Activated T-cell treated with anti-CD3 and anti-CD28 coated beads, Interleukin-2, amount 50 U/mL, for 4 hours (primary cell): ENCODE data around the gene GULP1. TPM values are rescaled to one million over a fixed set of nuclear protein-coding genes. Genes with fewer than 3 reads are reported as not detected.

ENCODE experiments used
- ATAC-seq, 2 donors: fragments of 200-7000 bp; cut with Tn5 transposase; one replicate each; pipeline ENCODE4 v1.10.0; 2021
- DNase-seq: peaks from one replicate; pipeline ENCODE4 v3.0.0-alpha.2; 2020
- H3K27me3 Mint-ChIP-seq: one replicate; pipeline ENCODE4 v1.8.0; 2021; ENCODE audit warnings: low read depth, mixed read lengths
- H3K36me3 Mint-ChIP-seq: one replicate; pipeline ENCODE4 v1.8.0; 2022; ENCODE audit warnings: mixed read lengths; ENCODE audit not compliant: insufficient read depth
- H3K4me1 Mint-ChIP-seq: one replicate; pipeline ENCODE4 v1.8.0; 2021; ENCODE audit warnings: low read depth, mixed read lengths
- H3K4me3 Mint-ChIP-seq: one replicate; pipeline ENCODE4 v1.8.0; 2021; ENCODE audit warnings: mild to moderate bottlenecking, moderate library complexity, mixed read lengths
- H3K9me3 Mint-ChIP-seq: one replicate; pipeline ENCODE4 v1.8.0; 2021; ENCODE audit warnings: mixed read lengths
- total RNA-seq, 3 donors: library from RNA; stranded (reverse); gene quantifications; one replicate each; pipeline ENCODE4 v1.2.1, GENCODE V29; 2021

Gene GULP1
- total RNA-seq, 3 donors from 2014 or later = 0.43 to 0.61 TPM; not detected in 1

- H3K4me1 Mint-ChIP-seq = no peaks in the 10 kb centered on the region
- DNase-seq (no peak), ATAC-seq (no peak)
- no peak overlapping the region for H3K4me3 Mint-ChIP-seq
- no peaks in the 10 kb centered on the region for H3K9me3 Mint-ChIP-seq
- H3K36me3 Mint-ChIP-seq = no peaks in the 10 kb centered on the region
- H3K27me3 Mint-ChIP-seq = peaks cover 3% of the 10 kb centered on the region
These were observed 206.1 kb downstream of the GULP1 start for GRCh38 chr2:188497726-188498125.

GRCh38 chr2:188503975-188504374 lies 212.3 kb downstream of the GULP1 start:
- no peaks in the 10 kb centered on the region for H3K36me3 Mint-ChIP-seq
- no peaks in the 10 kb centered on the region for H3K9me3 Mint-ChIP-seq
- no peak overlapping the region for H3K4me3 Mint-ChIP-seq
- DNase-seq (no peak), ATAC-seq (no peak)
- H3K27me3 Mint-ChIP-seq = peaks cover 3% of the 10 kb centered on the region
- no peaks in the 10 kb centered on the region for H3K4me1 Mint-ChIP-seq

GRCh38 chr2:188506843-188507242 lies 215.2 kb downstream of the GULP1 start:
- H3K4me3 Mint-ChIP-seq = no peak overlapping the region
- ATAC-seq (no peak), DNase-seq (no peak)
- H3K27me3 Mint-ChIP-seq = peaks cover 2% of the 10 kb centered on the region
- H3K9me3 Mint-ChIP-seq = no peaks in the 10 kb centered on the region
- no peaks in the 10 kb centered on the region for H3K4me1 Mint-ChIP-seq
- no peaks in the 10 kb centered on the region for H3K36me3 Mint-ChIP-seq

GRCh38 chr2:188511346-188511745 lies 219.7 kb downstream of the GULP1 start:
- ATAC-seq = no peak
- Mint-ChIP-seq H3K9me3 (no peaks in the 10 kb centered on the region), H3K27me3 (no peaks in the 10 kb centered on the region), H3K36me3 (no peaks in the 10 kb centered on the region), H3K4me3 (no peak overlapping the region), H3K4me1 (no peaks in the 10 kb centered on the region)
- no peak for DNase-seq

DNA sequence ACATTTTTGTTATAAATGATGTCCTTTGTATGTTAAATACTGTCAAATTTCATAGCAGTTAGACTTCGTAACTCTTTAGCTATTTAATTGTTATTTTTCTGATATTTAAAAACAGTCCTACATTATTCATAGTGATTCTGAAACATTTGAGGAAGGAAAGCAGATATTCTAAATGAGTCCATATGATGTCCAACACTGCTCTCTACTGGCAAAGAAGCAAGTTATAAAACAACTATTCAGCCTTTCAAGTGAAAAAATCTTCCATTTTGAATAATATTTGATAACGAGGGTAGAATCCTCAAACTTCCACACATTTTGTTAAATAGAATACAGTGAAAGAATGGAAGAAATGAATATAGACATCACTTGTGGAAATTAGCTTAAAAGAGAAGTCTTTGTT lies 220.8 kb downstream of the GULP1 start:
- DNase-seq (no peak), ATAC-seq (no peak)
- no peaks in the 10 kb centered on the region for H3K4me1 Mint-ChIP-seq
- no peaks in the 10 kb centered on the region for H3K36me3 Mint-ChIP-seq
- H3K4me3 Mint-ChIP-seq = no peak overlapping the region
- H3K9me3 Mint-ChIP-seq = no peaks in the 10 kb centered on the region
- H3K27me3 Mint-ChIP-seq = no peaks in the 10 kb centered on the region

DNA sequence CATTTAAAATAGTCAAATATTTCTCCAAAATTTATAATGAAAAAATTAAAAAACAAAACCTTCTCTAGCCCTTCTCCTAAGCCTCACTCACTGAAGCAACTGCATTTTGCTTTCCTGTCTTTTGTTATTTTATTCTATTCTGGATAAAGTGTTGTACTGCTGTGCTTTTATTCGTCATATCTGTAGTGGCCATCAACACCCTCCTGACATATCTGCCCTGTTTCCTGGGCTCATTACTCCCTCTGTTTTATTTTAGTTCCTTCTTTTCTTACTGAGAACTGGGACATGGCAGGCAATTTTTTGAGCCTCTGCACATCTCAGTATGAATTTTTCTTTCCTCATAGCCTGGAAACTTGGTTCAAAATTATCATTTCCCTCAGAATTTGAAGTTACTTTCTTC lies 224.2 kb downstream of the GULP1 start:
- no peaks in the 10 kb centered on the region for H3K9me3 Mint-ChIP-seq
- no peak overlapping the region for H3K4me3 Mint-ChIP-seq

DNA sequence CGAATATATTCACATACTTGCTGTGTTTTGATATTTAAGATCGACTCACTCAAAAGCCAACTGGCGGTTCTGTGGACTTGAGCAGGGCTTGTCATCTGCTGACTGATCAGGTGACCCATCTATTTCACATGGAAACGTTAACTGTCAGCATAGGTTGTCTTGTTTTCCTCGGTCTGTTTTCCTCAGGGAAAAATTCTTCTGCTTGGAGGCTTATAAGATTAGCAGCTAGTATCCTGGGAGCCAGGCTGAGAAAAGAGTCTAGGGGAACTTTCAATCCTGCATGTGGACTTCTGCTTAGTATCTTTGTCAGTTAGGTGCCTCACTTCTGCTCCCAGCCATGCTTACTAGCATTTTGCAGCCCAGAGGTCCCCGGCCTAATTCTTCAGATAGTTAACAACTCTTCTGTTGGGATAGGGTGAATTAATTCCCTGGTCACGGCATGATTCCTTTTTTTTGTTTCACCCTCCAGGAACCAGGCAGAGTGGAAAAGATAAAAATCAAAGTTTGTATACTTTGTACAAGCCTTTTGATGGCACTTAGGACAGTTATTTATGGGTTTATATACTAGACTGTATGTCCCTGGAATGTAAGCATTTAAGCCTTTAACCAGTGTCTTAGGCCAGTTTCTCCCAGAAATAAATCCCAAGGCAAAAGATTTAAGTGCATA lies 226.0 kb downstream of the GULP1 start:
- Mint-ChIP-seq H3K4me1 (no peaks in the 10 kb centered on the region), H3K9me3 (no peaks in the 10 kb centered on the region), H3K27me3 (peaks cover 2% of the 10 kb centered on the region), H3K4me3 (no peak overlapping the region), H3K36me3 (no peaks in the 10 kb centered on the region)
- ATAC-seq = no peak
- no peak for DNase-seq

More for the DNA sequence above, 224.2 kb downstream of the GULP1 start:
- Mint-ChIP-seq H3K36me3 (no peaks in the 10 kb centered on the region), H3K27me3 (peaks cover 2% of the 10 kb centered on the region), H3K4me1 (no peaks in the 10 kb centered on the region)
- no peak for DNase-seq
- ATAC-seq = no peak

GRCh38 chr2:188518381-188518780 lies 226.7 kb downstream of the GULP1 start:
- no peaks in the 10 kb centered on the region for H3K9me3 Mint-ChIP-seq
- no peak overlapping the region for H3K4me3 Mint-ChIP-seq
- ATAC-seq (no peak), DNase-seq (no peak)
- no peaks in the 10 kb centered on the region for H3K4me1 Mint-ChIP-seq
- H3K36me3 Mint-ChIP-seq = no peaks in the 10 kb centered on the region
- H3K27me3 Mint-ChIP-seq = peaks cover 2% of the 10 kb centered on the region

GRCh38 chr2:188519136-188519535 lies 227.5 kb downstream of the GULP1 start:
- peaks cover 2% of the 10 kb centered on the region for H3K27me3 Mint-ChIP-seq
- no peaks in the 10 kb centered on the region for H3K4me1 Mint-ChIP-seq
- DNase-seq (no peak), ATAC-seq (no peak)
- no peak overlapping the region for H3K4me3 Mint-ChIP-seq
- no peaks in the 10 kb centered on the region for H3K36me3 Mint-ChIP-seq
- no peaks in the 10 kb centered on the region for H3K9me3 Mint-ChIP-seq

- no peaks in the 10 kb centered on the region for H3K36me3 Mint-ChIP-seq
- H3K9me3 Mint-ChIP-seq = no peaks in the 10 kb centered on the region
- no peak overlapping the region for H3K4me3 Mint-ChIP-seq
- peaks cover 2% of the 10 kb centered on the region for H3K27me3 Mint-ChIP-seq
- DNase-seq = no peak
- no peaks in the 10 kb centered on the region for H3K4me1 Mint-ChIP-seq
- ATAC-seq = no peak
These were observed 230.8 kb downstream of the GULP1 start for GRCh38 chr2:188522517-188522916.

DNA sequence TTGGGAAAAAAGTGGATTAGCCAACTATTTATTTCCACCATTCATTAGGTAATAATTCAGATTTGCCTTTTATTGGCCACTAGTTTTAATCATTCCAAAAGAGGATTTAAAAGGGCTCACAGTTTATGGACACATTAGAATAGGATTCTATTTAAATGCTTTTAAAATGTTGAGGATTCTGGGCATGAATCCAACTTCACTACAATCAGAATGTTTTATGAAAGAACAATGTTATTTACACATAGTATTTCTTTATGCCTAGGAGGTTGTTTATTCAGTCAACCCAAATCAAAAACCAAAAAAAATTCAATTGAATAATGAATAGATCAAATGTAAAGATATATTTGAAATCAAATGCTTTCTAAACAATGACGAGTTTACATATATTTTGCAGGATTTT lies 232.2 kb downstream of the GULP1 start:
- H3K27me3 Mint-ChIP-seq = peaks cover 2% of the 10 kb centered on the region
- no peaks in the 10 kb centered on the region for H3K9me3 Mint-ChIP-seq
- DNase-seq (no peak), ATAC-seq (no peak)
- no peaks in the 10 kb centered on the region for H3K36me3 Mint-ChIP-seq
- H3K4me1 Mint-ChIP-seq = no peaks in the 10 kb centered on the region
- no peak overlapping the region for H3K4me3 Mint-ChIP-seq

- Mint-ChIP-seq H3K36me3 (no peaks in the 10 kb centered on the region), H3K4me1 (no peaks in the 10 kb centered on the region), H3K9me3 (no peaks in the 10 kb centered on the region), H3K4me3 (no peak overlapping the region), H3K27me3 (peaks cover 2% of the 10 kb centered on the region)
- DNase-seq = no peak
- no peak for ATAC-seq
These were observed 232.9 kb downstream of the GULP1 start for GRCh38 chr2:188524519-188525113.

GRCh38 chr2:188526701-188527100 lies 235.0 kb downstream of the GULP1 start:
- H3K27me3 Mint-ChIP-seq = no peaks in the 10 kb centered on the region
- H3K36me3 Mint-ChIP-seq = no peaks in the 10 kb centered on the region
- H3K4me1 Mint-ChIP-seq = no peaks in the 10 kb centered on the region
- H3K4me3 Mint-ChIP-seq = no peak overlapping the region
- ATAC-seq = no peak
- no peak for DNase-seq
- no peaks in the 10 kb centered on the region for H3K9me3 Mint-ChIP-seq

DNA sequence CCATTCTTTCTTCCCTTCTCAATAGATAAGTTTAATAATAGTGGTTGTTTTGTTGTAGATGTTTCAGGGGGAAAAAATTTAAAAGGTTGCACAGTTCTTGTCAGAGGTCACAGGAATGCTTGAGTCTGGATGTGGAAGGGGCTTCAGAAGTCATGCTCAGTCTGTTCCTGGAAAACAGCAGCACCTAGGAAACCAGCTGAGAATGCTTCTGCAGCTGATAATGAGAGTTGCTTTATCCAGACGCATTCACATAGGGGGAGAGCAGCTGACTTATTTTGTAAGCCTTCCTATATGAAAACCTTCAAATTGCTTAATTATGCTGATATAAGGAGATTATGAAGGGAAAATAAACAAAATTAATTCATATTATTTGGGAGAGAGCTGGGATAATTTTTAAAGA lies 235.5 kb downstream of the GULP1 start:
- Mint-ChIP-seq H3K9me3 (no peaks in the 10 kb centered on the region), H3K4me1 (no peaks in the 10 kb centered on the region), H3K27me3 (no peaks in the 10 kb centered on the region), H3K36me3 (no peaks in the 10 kb centered on the region), H3K4me3 (no peak overlapping the region)
- ATAC-seq (no peak), DNase-seq (no peak)

DNA sequence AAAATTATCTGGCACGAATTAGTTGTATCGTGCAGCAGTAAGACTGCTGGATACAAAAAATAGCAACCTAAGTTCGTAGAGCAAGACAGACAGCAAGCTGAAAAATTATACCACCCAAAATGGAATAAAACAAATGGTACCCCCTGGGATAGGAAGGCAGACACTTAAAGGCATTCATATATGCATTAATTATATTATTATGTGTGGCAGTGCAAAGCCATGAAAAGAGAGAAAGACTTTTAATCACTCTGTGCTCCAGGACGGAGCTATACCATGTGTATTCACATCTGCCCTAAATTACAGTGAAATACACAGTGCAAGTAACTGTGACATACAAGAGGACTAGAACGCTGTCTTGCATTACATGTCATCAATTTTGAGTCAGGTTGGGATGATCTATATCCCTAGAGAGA lies 235.9 kb downstream of the GULP1 start:
- Mint-ChIP-seq H3K4me1 (no peaks in the 10 kb centered on the region), H3K4me3 (no peak overlapping the region), H3K9me3 (no peaks in the 10 kb centered on the region), H3K36me3 (no peaks in the 10 kb centered on the region), H3K27me3 (no peaks in the 10 kb centered on the region)
- DNase-seq (no peak), ATAC-seq (no peak)
